Astrocyte (in vitro differentiated cells and primary cell): ENCODE data around the gene ECSCR. TPM values are rescaled to one million over a fixed set of nuclear protein-coding genes. Genes with fewer than 3 reads are reported as not detected.

Experiments
- DNase-seq: peaks from one replicate; pipeline ENCODE4 v3.0.0-alpha.2; 2010; ENCODE audit warnings: low read depth
- FAIRE-seq: peaks from 2 replicates; lab custom pipeline; 2011; peaks lifted over from hg19 to GRCh38; lab: Jason Lieb, UNC
- H2AFZ ChIP-seq: 2 replicates; pipeline ENCODE4 v1.6.0; 2012; ENCODE audit warnings: low read depth, low read length, inconsistent platforms
- H3K27ac ChIP-seq: 2 replicates; pipeline ENCODE4 v1.5.1; 2011; ENCODE audit warnings: low read depth, low read length, inconsistent platforms
- H3K27me3 ChIP-seq: 2 replicates; pipeline ENCODE4 v1.6.0; 2011; ENCODE audit warnings: low read length, inconsistent platforms; ENCODE audit not compliant: insufficient read depth
- H3K36me3 ChIP-seq: 2 replicates; pipeline ENCODE4 v1.5.1; 2011; ENCODE audit warnings: low read length, inconsistent platforms; ENCODE audit not compliant: insufficient read depth
- H3K4me1 ChIP-seq: 2 replicates; pipeline ENCODE4 v1.5.1; 2011; ENCODE audit warnings: low read length, inconsistent platforms; ENCODE audit not compliant: insufficient read depth
- H3K4me2 ChIP-seq: 2 replicates; pipeline ENCODE4 v1.6.0; 2012; ENCODE audit warnings: low read length, inconsistent platforms
- H3K4me3 ChIP-seq: 2 replicates; pipeline ENCODE4 v1.5.1; 2011; ENCODE audit warnings: low read depth, mild to moderate bottlenecking, low read length, inconsistent platforms; ENCODE audit not compliant: insufficient read depth
- H3K79me2 ChIP-seq: 2 replicates; pipeline ENCODE4 v1.6.0; 2012; ENCODE audit warnings: mild to moderate bottlenecking, low read length, inconsistent platforms; ENCODE audit not compliant: insufficient read depth
- H3K9ac ChIP-seq: 2 replicates; pipeline ENCODE4 v1.6.0; 2012; ENCODE audit warnings: mild to moderate bottlenecking, low read length, inconsistent platforms
- H3K9me3 ChIP-seq: 2 replicates; pipeline ENCODE4 v1.5.1; 2012; ENCODE audit warnings: low read depth, mild to moderate bottlenecking, low read length, inconsistent platforms; ENCODE audit not compliant: insufficient read depth
- H4K20me1 ChIP-seq: 2 replicates; pipeline ENCODE4 v1.6.0; 2012; ENCODE audit warnings: low read length, inconsistent platforms; ENCODE audit not compliant: insufficient read depth
- H3K27ac Mint-ChIP-seq: one replicate; pipeline ENCODE4 v1.8.0; 2021; ENCODE audit warnings: mild to moderate bottlenecking, mixed read lengths; ENCODE audit not compliant: unreplicated experiment
- H3K27me3 Mint-ChIP-seq: one replicate; pipeline ENCODE4 v1.8.0; 2021; ENCODE audit warnings: low read depth, mixed read lengths; ENCODE audit not compliant: unreplicated experiment
- H3K36me3 Mint-ChIP-seq: one replicate; pipeline ENCODE4 v1.8.0; 2021; ENCODE audit warnings: low read depth, mixed read lengths; ENCODE audit not compliant: unreplicated experiment
- H3K4me1 Mint-ChIP-seq: one replicate; pipeline ENCODE4 v1.8.0; 2021; ENCODE audit warnings: low read depth, mixed read lengths; ENCODE audit not compliant: unreplicated experiment
- H3K4me3 Mint-ChIP-seq: one replicate; pipeline ENCODE4 v1.8.0; 2021; ENCODE audit warnings: mild to moderate bottlenecking, moderate library complexity, mixed read lengths; ENCODE audit not compliant: unreplicated experiment
- H3K9me3 Mint-ChIP-seq: one replicate; pipeline ENCODE4 v1.8.0; 2021; ENCODE audit warnings: mild to moderate bottlenecking, mixed read lengths; ENCODE audit not compliant: unreplicated experiment
- EZH2 ChIP-seq: IDR thresholded peaks from 2 replicates; pipeline ENCODE4 v1.6.1; 2012; ENCODE audit warnings: mild to moderate bottlenecking, low read length, inconsistent platforms; ENCODE audit not compliant: insufficient read depth
- total RNA-seq: library from RNA; stranded (reverse); gene quantifications from 2 replicates; pipeline ENCODE4 v1.2.1, GENCODE V29; 2021
- TF ChIP-seq, protein P1 (sequence below): IDR thresholded peaks from 2 replicates; pipeline ENCODE4 v1.5.1; 2011; ENCODE audit warnings: low read depth, mild to moderate bottlenecking, inconsistent platforms, low read length, moderate library complexity; ENCODE audit not compliant: insufficient read depth

Gene ECSCR
- total RNA-seq, 1 donor from 2014 or later: 1.00 TPM

GRCh38 chr5:139459451-139459934 is 3.0 kb downstream of the ECSCR start:
- H3K27ac Mint-ChIP-seq: no peak overlapping the region

DNA sequence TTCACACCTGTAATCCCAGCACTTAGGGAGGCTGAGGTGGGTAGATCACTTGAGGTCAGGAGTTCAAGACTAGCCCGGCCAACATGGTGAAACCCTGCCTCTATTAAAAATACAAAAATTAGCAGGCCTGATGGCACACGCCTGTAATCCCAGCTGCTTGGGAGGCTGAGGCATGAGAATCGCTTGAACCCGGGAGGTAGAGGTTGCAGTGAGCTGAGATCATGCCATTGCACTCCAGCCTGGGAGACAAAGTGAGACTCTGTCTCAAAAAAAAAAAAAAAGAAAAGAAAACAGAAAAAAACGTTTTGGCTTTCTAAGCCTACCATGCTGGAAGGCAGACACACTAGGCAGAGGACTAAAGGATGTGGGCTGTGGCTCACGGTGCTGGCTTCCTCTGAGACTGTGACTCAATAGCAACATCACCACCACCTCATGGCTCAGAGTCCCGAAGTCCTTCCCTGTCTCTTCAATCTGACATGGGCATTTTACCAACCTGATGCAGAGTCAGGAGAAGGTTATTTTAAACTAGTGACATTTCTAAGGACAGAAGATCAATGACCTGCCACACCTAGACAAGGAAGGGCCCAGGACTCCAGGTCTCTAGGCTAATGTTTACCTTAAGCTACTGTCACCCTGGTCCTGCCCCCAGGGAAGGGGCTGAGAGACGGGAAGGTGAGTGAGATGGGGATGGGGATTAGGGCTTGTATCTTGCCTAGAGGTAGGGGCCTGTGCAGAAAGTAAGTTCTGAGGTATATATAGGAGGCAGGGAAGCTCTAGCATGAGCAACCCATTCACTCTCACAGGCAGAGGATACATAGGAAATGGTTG is 3.7 kb downstream of the ECSCR start:
- peak; percentile 86 for DNase-seq
- Mint-ChIP-seq H3K27me3 (peaks cover 9% of the 10 kb centered on the region), H3K4me3 (peak overlapping the region; percentile 11), H3K36me3 (no peaks in the 10 kb centered on the region), H3K27ac (peak overlapping the region; percentile 63), H3K9me3 (no peaks in the 10 kb centered on the region), H3K4me1 (peaks cover 31% of the 10 kb centered on the region)
- Histone ChIP-seq H3K4me2 (peak overlapping the region; percentile 62), H3K27ac (peak overlapping the region; percentile 96), H3K79me2 (no peaks in the 10 kb centered on the region), H3K4me1 (peaks cover 51% of the 10 kb centered on the region), H3K4me3 (peak overlapping the region; percentile 18), H3K27me3 (no peaks in the 10 kb centered on the region), H4K20me1 (no peaks in the 10 kb centered on the region), H3K9me3 (no peaks in the 10 kb centered on the region), H3K9ac (peak overlapping the region; percentile 77), H2AFZ (peak overlapping the region; percentile 58), H3K36me3 (no peaks in the 10 kb centered on the region)
- FAIRE-seq: no peak
- TF ChIP-seq, protein P1, sequence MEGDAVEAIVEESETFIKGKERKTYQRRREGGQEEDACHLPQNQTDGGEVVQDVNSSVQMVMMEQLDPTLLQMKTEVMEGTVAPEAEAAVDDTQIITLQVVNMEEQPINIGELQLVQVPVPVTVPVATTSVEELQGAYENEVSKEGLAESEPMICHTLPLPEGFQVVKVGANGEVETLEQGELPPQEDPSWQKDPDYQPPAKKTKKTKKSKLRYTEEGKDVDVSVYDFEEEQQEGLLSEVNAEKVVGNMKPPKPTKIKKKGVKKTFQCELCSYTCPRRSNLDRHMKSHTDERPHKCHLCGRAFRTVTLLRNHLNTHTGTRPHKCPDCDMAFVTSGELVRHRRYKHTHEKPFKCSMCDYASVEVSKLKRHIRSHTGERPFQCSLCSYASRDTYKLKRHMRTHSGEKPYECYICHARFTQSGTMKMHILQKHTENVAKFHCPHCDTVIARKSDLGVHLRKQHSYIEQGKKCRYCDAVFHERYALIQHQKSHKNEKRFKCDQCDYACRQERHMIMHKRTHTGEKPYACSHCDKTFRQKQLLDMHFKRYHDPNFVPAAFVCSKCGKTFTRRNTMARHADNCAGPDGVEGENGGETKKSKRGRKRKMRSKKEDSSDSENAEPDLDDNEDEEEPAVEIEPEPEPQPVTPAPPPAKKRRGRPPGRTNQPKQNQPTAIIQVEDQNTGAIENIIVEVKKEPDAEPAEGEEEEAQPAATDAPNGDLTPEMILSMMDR: no peak
- no peak for TF ChIP-seq EZH2

More at GRCh38 chr5:139459451-139459934, 3.0 kb downstream of the ECSCR start:
- H3K9ac ChIP-seq: peak overlapping the region; percentile 77
- no peak for FAIRE-seq
- H3K36me3 Mint-ChIP-seq: no peaks in the 10 kb centered on the region
- H3K27ac ChIP-seq: peak overlapping the region; percentile 96
- H3K36me3 ChIP-seq: no peaks in the 10 kb centered on the region
- H3K9me3 ChIP-seq: no peaks in the 10 kb centered on the region
- H3K4me1 ChIP-seq: peaks cover 51% of the 10 kb centered on the region
- H3K4me3 Mint-ChIP-seq: no peak overlapping the region
- H3K4me3 ChIP-seq: peak overlapping the region; percentile 18
- H3K79me2 ChIP-seq: no peaks in the 10 kb centered on the region
- peak overlapping the region; percentile 62 for H3K4me2 ChIP-seq
- H3K27me3 Mint-ChIP-seq: peaks cover 9% of the 10 kb centered on the region
- no peaks in the 10 kb centered on the region for H3K27me3 ChIP-seq
- DNase-seq: no peak
- TF ChIP-seq, protein P1: no peak
- no peak for TF ChIP-seq EZH2
- H3K9me3 Mint-ChIP-seq: no peaks in the 10 kb centered on the region
- H2AFZ ChIP-seq: peak overlapping the region; percentile 58
- H3K4me1 Mint-ChIP-seq: peaks cover 31% of the 10 kb centered on the region
- H4K20me1 ChIP-seq: no peaks in the 10 kb centered on the region
